Smooth muscle cell (in vitro differentiated cells): Measurements from ENCODE around the gene MAPKAP1. TPM values are rescaled to one million over a fixed set of nuclear protein-coding genes. Genes with fewer than 3 reads are reported as not detected.
A peak's percentile ranks its signal among the peaks of the same experiment; 100 is the strongest.

ENCODE experiments used
- DNase-seq: peaks from one replicate; lab custom pipeline; 2025; ENCODE audit not compliant: unreplicated experiment; lab: John Stamatoyannopoulos, UW
- H2AFZ ChIP-seq: fragments of 200-600 bp; sonication (generic); 2 replicates; pipeline ENCODE4 v1.6.0; 2016; ENCODE audit warnings: antibody characterized with exemption, low read depth, mild to moderate bottlenecking
- H3F3A ChIP-seq: fragments of 200-600 bp; sonication (generic); 2 replicates; pipeline ENCODE4 v1.6.0; 2017; ENCODE audit warnings: antibody characterized with exemption, low read depth
- H3K27ac ChIP-seq: fragments of 200-600 bp; sonication (generic); 2 replicates; pipeline ENCODE4 v1.5.1; 2016; ENCODE audit warnings: low read depth, mild to moderate bottlenecking
- H3K27me3 ChIP-seq: fragments of 200-600 bp; sonication (generic); 2 replicates; pipeline ENCODE4 v1.6.1; 2016; ENCODE audit warnings: low read depth, mild to moderate bottlenecking
- H3K36me3 ChIP-seq: fragments of 200-600 bp; sonication (generic); 2 replicates; pipeline ENCODE4 v1.5.1; 2016; ENCODE audit warnings: low read depth
- H3K4me1 ChIP-seq: fragments of 200-600 bp; sonication (generic); 2 replicates; pipeline ENCODE4 v1.5.1; 2016; ENCODE audit warnings: low read depth
- H3K4me2 ChIP-seq: fragments of 200-600 bp; sonication (generic); 2 replicates; pipeline ENCODE4 v1.6.0; 2016; ENCODE audit warnings: mild to moderate bottlenecking
- H3K4me3 ChIP-seq: fragments of 200-600 bp; sonication (generic); 2 replicates; pipeline ENCODE4 v1.5.1; 2016; ENCODE audit warnings: mild to moderate bottlenecking
- H3K79me2 ChIP-seq: fragments of 200-600 bp; sonication (generic); 2 replicates; pipeline ENCODE4 v1.6.0; 2016; ENCODE audit warnings: low read depth, mild to moderate bottlenecking
- H3K9ac ChIP-seq: fragments of 200-600 bp; sonication (generic); 2 replicates; pipeline ENCODE4 v1.6.0; 2016; ENCODE audit warnings: low read depth
- H3K9me3 ChIP-seq: fragments of 200-600 bp; sonication (generic); replicated peaks from 2 replicates; pipeline ENCODE4 v1.5.1; 2016; ENCODE audit warnings: low read depth
- H4K20me1 ChIP-seq: fragments of 200-600 bp; sonication (generic); 2 replicates; pipeline ENCODE4 v1.6.0; 2016; ENCODE audit warnings: low read depth
- CTCF ChIP-seq: fragments of 200-600 bp; sonication (generic); IDR thresholded peaks from 2 replicates; pipeline ENCODE4 v1.5.1; 2017; ENCODE audit warnings: borderline replicate concordance, mild to moderate bottlenecking, antibody characterized with exemption; ENCODE audit not compliant: insufficient read depth, poor library complexity, severe bottlenecking
- WGBS: methylation state at CpG from one replicate; pipeline ENCODE4 v1.1.7; 2016; ENCODE audit warnings: low lambda C conversion rate; 5-methylcytosine and 5-hydroxymethylcytosine counted together
- polyA plus RNA-seq: library from polyadenylated mRNA; unstranded; fragments of >200 nt; fragmentation: Nextera tagmentation; extraction: Ambion mirVana; gene quantifications from 2 replicates; pipeline ENCODE4 v1.2.1, GENCODE V29; 2016
- total RNA-seq: library from RNA; depleted of rRNA; stranded (reverse); fragments of >200 nt; gene quantifications from 2 replicates; pipeline ENCODE4 v1.2.3, GENCODE V29; 2014

The MAPKAP1 gene
- total and polyA plus RNA-seq, 2 experiments from 2014 or later: 50.1 to 74.5 TPM

- Histone ChIP-seq H3K79me2 (peaks cover 37% of the 10 kb centered on the region), H2AFZ (no peak overlapping the region), H3K27me3 (no peaks in the 10 kb centered on the region), H3K4me1 (peaks cover 7% of the 10 kb centered on the region), H3F3A (peaks cover 4% of the 10 kb centered on the region), H3K4me2 (no peak overlapping the region), H3K4me3 (no peak overlapping the region), H3K27ac (no peak overlapping the region), H3K9me3 (no peaks in the 10 kb centered on the region), H4K20me1 (peaks cover 80% of the 10 kb centered on the region), H3K9ac (no peak overlapping the region), H3K36me3 (no peaks in the 10 kb centered on the region)
- TF ChIP-seq CTCF: no peak
- no peak for DNase-seq
- WGBS: 78% methylated on average over 5 of the region's 5 CpGs
These were observed 72.8 kb downstream of the MAPKAP1 start for GRCh38 chr9:125634040-125634717.

DNA sequence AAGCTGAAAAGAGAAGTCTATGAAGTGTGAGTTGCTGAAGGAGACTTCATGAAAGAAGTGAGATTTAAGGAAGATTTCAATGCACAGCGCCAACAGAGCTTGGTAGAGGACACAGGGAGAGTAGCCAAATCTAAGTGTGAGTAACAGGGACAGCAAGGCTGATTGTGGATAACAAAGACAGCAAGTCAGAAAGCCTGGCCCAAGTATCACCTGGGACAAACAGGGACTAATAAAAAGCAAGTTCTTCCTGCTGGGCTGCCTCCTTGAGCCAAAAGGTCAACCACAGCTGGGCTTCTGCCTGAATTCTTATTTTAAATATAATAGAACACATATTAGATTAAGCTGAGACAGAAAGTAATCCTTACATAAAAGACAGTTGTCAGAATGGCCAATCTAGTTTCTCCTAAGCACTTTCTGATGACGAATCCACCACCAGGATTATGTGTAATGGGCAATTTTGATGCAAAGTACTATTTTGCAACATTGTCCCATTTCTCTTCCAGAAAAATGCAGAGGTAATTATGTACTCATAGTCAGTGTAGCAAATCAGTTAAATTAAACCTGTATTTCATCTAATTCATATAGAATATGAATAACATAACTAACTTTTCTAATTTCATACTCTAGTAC is 73.8 kb downstream of the MAPKAP1 start:
- Histone ChIP-seq H3K9me3 (no peaks in the 10 kb centered on the region), H3F3A (peaks cover 4% of the 10 kb centered on the region), H4K20me1 (peaks cover 77% of the 10 kb centered on the region), H3K4me2 (peak overlapping the region; percentile 41), H2AFZ (no peak overlapping the region), H3K4me1 (peaks cover 7% of the 10 kb centered on the region), H3K9ac (peak overlapping the region; percentile 67), H3K4me3 (no peak overlapping the region), H3K36me3 (no peaks in the 10 kb centered on the region), H3K27ac (peak overlapping the region; percentile 92), H3K79me2 (peaks cover 45% of the 10 kb centered on the region), H3K27me3 (no peaks in the 10 kb centered on the region)
- 65% methylated on average over 2 of the region's 2 CpGs for whole genome bisulfite sequencing
- no peak for DNase-seq
- no peak for TF ChIP-seq CTCF

DNA sequence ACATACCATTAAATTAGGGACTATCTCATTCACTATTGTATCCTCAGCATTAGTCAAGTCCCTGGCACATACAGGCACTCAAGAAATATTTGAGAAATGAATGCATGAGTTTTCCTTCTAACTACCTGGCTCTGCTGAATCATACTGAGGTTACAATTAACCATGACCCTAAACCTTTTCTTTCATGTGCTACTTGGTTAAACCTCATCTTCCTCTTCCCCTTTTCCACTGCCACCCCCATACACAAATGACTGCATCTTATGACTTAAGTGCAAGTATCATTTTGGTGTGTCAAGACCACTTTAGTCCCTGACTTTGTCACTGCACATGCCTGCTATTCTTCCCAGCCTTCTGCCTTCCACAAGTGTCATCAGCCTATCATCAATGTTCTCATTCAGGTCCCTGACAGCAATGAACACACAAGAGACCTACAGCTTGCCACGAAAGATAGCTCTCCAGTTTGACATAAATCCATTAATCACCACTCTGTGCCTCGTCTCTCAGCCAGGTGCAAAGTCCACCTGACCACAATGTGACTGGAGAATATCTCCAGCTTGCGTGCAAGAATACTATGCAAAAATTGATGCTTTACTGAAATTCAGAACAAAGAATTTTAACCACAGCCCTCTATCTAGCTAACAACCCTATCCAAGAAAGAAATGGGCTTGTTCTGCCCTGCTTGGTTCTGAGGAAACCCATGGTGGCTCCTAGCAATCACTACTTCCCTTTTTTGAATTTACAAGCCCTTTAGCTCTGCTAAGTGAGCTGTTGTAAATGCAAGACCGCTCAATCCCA is 74.5 kb downstream of the MAPKAP1 start:
- WGBS: 73% methylated on average over 4 of the region's 4 CpGs
- TF ChIP-seq CTCF: no peak
- no peak for DNase-seq
- peak overlapping the region; percentile 92 for H3K27ac ChIP-seq
- peaks cover 83% of the 10 kb centered on the region for H4K20me1 ChIP-seq
- H3K4me1 ChIP-seq: peaks cover 7% of the 10 kb centered on the region
- H3K9ac ChIP-seq: peak overlapping the region; percentile 67
- no peak overlapping the region for H3K4me3 ChIP-seq
- no peaks in the 10 kb centered on the region for H3K27me3 ChIP-seq
- peak overlapping the region; percentile 41 for H3K4me2 ChIP-seq
- H3F3A ChIP-seq: peaks cover 4% of the 10 kb centered on the region
- H3K9me3 ChIP-seq: no peaks in the 10 kb centered on the region
- peaks cover 52% of the 10 kb centered on the region for H3K79me2 ChIP-seq
- H2AFZ ChIP-seq: no peak overlapping the region
- no peaks in the 10 kb centered on the region for H3K36me3 ChIP-seq
